ENCODE measurements around the gene CACNA1A. TPM values are rescaled to one million over a fixed set of nuclear protein-coding genes. Genes with fewer than 3 reads are reported as not detected.

CACNA1A gene
- total RNA-seq, 2 experiments from 2014 or later, result 0.30 to 0.45 TPM

DNA sequence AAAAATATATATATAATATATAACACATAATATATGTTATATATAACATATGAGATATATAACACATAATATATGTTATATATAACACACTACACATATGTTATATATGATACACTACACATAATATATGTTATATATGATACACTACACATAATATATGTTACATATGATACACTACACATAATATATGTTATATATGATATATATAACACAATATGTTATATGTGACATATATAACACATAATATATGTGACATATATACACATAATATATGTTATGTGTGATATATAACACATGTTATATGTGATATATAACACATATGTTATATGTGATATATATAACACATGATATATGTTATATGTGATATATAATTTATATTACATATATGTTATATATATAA is 129.7 kb downstream of the CACNA1A start:
- TF ChIP-seq, protein P1, sequence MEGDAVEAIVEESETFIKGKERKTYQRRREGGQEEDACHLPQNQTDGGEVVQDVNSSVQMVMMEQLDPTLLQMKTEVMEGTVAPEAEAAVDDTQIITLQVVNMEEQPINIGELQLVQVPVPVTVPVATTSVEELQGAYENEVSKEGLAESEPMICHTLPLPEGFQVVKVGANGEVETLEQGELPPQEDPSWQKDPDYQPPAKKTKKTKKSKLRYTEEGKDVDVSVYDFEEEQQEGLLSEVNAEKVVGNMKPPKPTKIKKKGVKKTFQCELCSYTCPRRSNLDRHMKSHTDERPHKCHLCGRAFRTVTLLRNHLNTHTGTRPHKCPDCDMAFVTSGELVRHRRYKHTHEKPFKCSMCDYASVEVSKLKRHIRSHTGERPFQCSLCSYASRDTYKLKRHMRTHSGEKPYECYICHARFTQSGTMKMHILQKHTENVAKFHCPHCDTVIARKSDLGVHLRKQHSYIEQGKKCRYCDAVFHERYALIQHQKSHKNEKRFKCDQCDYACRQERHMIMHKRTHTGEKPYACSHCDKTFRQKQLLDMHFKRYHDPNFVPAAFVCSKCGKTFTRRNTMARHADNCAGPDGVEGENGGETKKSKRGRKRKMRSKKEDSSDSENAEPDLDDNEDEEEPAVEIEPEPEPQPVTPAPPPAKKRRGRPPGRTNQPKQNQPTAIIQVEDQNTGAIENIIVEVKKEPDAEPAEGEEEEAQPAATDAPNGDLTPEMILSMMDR (IDR thresholded peaks at IDR 0.05), result no peak
- DNase-seq, result no peak
- intact Hi-C loops (cut with DNase I, micrococcal nuclease), result no loop called here
- Histone ChIP-seq H3K27me3 (ENCODE audit: control insufficient read depth in 1 of 2, insufficient read depth in 2 of 2, low read length in 2 of 2) (peaks cover 2 to 4% of the 10 kb centered on the region in 2 experiments), H3K27ac (ENCODE audit: low read depth in 1 of 2, low read length in 2 of 2) (no peak overlapping the region), H3K36me3 (ENCODE audit: insufficient read depth, low read length) (no peaks in the 10 kb centered on the region), H3K9me3 (ENCODE audit: control insufficient read depth in 1 of 2, insufficient read depth in 1 of 2, low read length in 2 of 2) (no peaks in the 10 kb centered on the region), H3K4me3 (ENCODE audit: low read length) (no peak overlapping the region), H3K4me1 (ENCODE audit: insufficient read depth, low read length) (no peaks in the 10 kb centered on the region)
- no peaks in the 10 kb centered on the region for H3K36me3 Mint-ChIP-seq (ENCODE audit: low read depth)
- no peaks in the 10 kb centered on the region for H3K4me1 Mint-ChIP-seq (ENCODE audit: low read depth)
- ChIA-PET CTCF (no interaction called here), POLR2A (no interaction called here)
- ATAC-seq (ENCODE audit: poor library complexity), result no peak
- H3K27ac Mint-ChIP-seq, result no peak overlapping the region
- H3K4me3 Mint-ChIP-seq, result no peak overlapping the region
- H3K9me3 Mint-ChIP-seq, result no peaks in the 10 kb centered on the region
- H3K27me3 Mint-ChIP-seq, result peaks cover 29% of the 10 kb centered on the region

DNA sequence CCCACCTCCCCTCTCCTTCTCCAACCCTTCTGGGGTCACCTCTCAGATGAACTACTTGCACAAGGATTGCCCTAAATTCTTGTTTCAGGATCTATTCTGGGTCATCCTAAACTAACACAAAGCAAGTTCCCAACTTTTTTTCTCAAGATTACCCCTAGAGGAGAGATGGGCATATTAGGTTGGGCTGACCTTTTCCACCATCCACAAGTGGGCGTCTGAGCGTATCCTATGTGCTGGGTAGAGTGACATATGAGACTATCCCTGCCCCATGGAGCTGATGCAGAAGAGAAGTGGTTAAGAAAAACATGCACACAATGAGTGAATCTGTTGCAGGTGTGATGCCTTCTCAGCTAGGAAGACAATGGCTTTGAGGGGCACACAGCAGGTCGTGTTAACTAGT is 132.7 kb downstream of the CACNA1A start:
- ChIA-PET POLR2A (no interaction called here), CTCF (no interaction called here)
- TF ChIP-seq, protein P1 (IDR thresholded peaks at IDR 0.05), result no peak
- no peak overlapping the region for H3K4me3 ChIP-seq (ENCODE audit: low read length)
- ATAC-seq (ENCODE audit: poor library complexity) (no peak), DNase-seq (no peak)
- peaks cover 0 to 2% of the 10 kb centered on the region in 2 experiments for H3K27me3 ChIP-seq (ENCODE audit: control insufficient read depth in 1 of 2, insufficient read depth in 2 of 2, low read length in 2 of 2)
- Mint-ChIP-seq H3K4me1 (ENCODE audit: low read depth) (no peaks in the 10 kb centered on the region), H3K27ac (no peak overlapping the region), H3K9me3 (peaks cover 2% of the 10 kb centered on the region), H3K27me3 (peaks cover 43% of the 10 kb centered on the region), H3K36me3 (ENCODE audit: low read depth) (no peaks in the 10 kb centered on the region), H3K4me3 (no peak overlapping the region)
- intact Hi-C loops (cut with DNase I, micrococcal nuclease), result no loop called here
- no peaks in the 10 kb centered on the region for H3K9me3 ChIP-seq (ENCODE audit: control insufficient read depth in 1 of 2, insufficient read depth in 1 of 2, low read length in 2 of 2)
- no peaks in the 10 kb centered on the region for H3K36me3 ChIP-seq (ENCODE audit: insufficient read depth, low read length)
- no peak overlapping the region for H3K27ac ChIP-seq (ENCODE audit: low read depth in 1 of 2, low read length in 2 of 2)
- H3K4me1 ChIP-seq (ENCODE audit: insufficient read depth, low read length), result no peaks in the 10 kb centered on the region

DNA sequence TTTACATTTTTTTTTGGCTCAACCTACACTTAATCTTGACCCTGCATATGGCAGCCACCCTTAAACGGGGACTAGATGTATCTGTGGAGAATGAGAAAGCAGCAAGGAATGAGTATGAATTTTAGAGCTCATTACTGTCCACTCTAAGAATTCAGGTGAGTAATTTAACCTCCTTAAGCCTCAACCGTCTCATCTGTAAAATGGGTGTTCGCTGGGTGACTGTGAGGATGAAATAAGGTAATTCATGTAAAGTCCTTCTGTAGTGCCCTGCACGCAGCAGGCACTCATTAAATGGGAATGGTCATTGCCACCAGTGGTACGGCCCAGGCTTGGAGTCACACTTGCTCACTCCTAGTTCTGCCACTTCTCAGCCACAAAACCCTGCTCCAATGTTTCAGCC is 135.3 kb downstream of the CACNA1A start:
- no peak for ATAC-seq (ENCODE audit: poor library complexity)
- intact Hi-C loops (cut with DNase I, micrococcal nuclease), result no loop called here
- POLR2A ChIA-PET, result no interaction called here

More for the DNA sequence above, 135.3 kb downstream of the CACNA1A start:
- Histone ChIP-seq H3K4me3 (ENCODE audit: low read length) (no peak overlapping the region), H3K9me3 (ENCODE audit: control insufficient read depth in 1 of 2, insufficient read depth in 1 of 2, low read length in 2 of 2) (no peaks in the 10 kb centered on the region), H3K36me3 (ENCODE audit: insufficient read depth, low read length) (no peaks in the 10 kb centered on the region), H3K27ac (ENCODE audit: low read depth in 1 of 2, low read length in 2 of 2) (no peak overlapping the region), H3K27me3 (ENCODE audit: control insufficient read depth in 1 of 2, insufficient read depth in 2 of 2, low read length in 2 of 2) (peaks cover 0 to 2% of the 10 kb centered on the region in 2 experiments), H3K4me1 (ENCODE audit: insufficient read depth, low read length) (no peaks in the 10 kb centered on the region)
- H3K27ac Mint-ChIP-seq, result no peak overlapping the region
- H3K4me3 Mint-ChIP-seq, result no peak overlapping the region
- CTCF ChIA-PET, result no interaction called here
- no peak for DNase-seq
- peaks cover 2% of the 10 kb centered on the region for H3K9me3 Mint-ChIP-seq
- TF ChIP-seq, protein P1 (IDR thresholded peaks at IDR 0.05), result no peak
- no peaks in the 10 kb centered on the region for H3K36me3 Mint-ChIP-seq (ENCODE audit: low read depth)
- no peaks in the 10 kb centered on the region for H3K4me1 Mint-ChIP-seq (ENCODE audit: low read depth)
- H3K27me3 Mint-ChIP-seq, result peaks cover 35% of the 10 kb centered on the region
